OCI-LY3 (cell line): ENCODE results near the gene GTPBP6.

Source experiments
- H2AFZ ChIP-seq: fragments of 200-600, 300-600 bp; shearing (Covaris generic); 2 replicates; pipeline ENCODE4 v1.6.0; 2014; ENCODE audit warnings: antibody characterized with exemption, low read depth, low read length
- H3K27ac ChIP-seq: fragments of 200-600, 300-600 bp; sonication (generic); 2 replicates; pipeline ENCODE4 v1.5.1; 2014; ENCODE audit warnings: mild to moderate bottlenecking, low read length, moderate library complexity, mixed read lengths
- H3K27me3 ChIP-seq: fragments of 200-600, 300-600 bp; sonication (generic); 2 replicates; pipeline ENCODE4 v1.6.1; 2014; ENCODE audit warnings: low read depth, low read length, mixed read lengths
- H3K36me3 ChIP-seq: fragments of 200-600, 300-600 bp; sonication (generic); replicated peaks from 2 replicates; pipeline ENCODE3; 2014; ENCODE audit warnings: low read depth, low read length, mixed read lengths
- H3K4me1 ChIP-seq: fragments of 300-600, 200-600 bp; sonication (generic); 2 replicates; pipeline ENCODE4 v1.6.1; 2014; ENCODE audit warnings: low read length, mixed read lengths
- H3K4me2 ChIP-seq: fragments of 200-600, 300-600 bp; sonication (generic); 2 replicates; pipeline ENCODE4 v1.6.1; 2014; ENCODE audit warnings: low read length, mixed read lengths
- H3K4me3 ChIP-seq: fragments of 300-600, 200-600 bp; sonication (generic); 2 replicates; pipeline ENCODE4 v1.5.1; 2014; ENCODE audit warnings: antibody characterized with exemption, mild to moderate bottlenecking, low read length, moderate library complexity
- H3K79me2 ChIP-seq: fragments of 300-600, 200-600 bp; shearing (Covaris generic); 2 replicates; pipeline ENCODE4 v1.6.1; 2014; ENCODE audit warnings: mild to moderate bottlenecking, low read length, mixed read lengths
- H3K9ac ChIP-seq: fragments of 300-600, 200-600 bp; shearing (Covaris generic); 2 replicates; pipeline ENCODE4 v1.6.0; 2014; ENCODE audit warnings: mild to moderate bottlenecking, low read length, moderate library complexity
- H3K9me3 ChIP-seq: fragments of 200-600, 300-600 bp; shearing (Covaris generic); 2 replicates; pipeline ENCODE4 v1.6.1; 2014; ENCODE audit warnings: low read length, mixed read lengths; ENCODE audit not compliant: insufficient read depth
- H4K20me1 ChIP-seq: fragments of 200-600, 300-600 bp; sonication (generic); 2 replicates; pipeline ENCODE4 v1.6.1; 2016; ENCODE audit warnings: low read length, mixed read lengths; ENCODE audit not compliant: insufficient read depth
- EZH2phosphoT487 ChIP-seq: fragments of 200-600 bp; shearing (Covaris generic); IDR thresholded peaks from 2 replicates; pipeline ENCODE4 v1.6.1; 2018; ENCODE audit warnings: antibody characterized with exemption, mixed run types, low read depth
- TF ChIP-seq, protein P1 (sequence below): fragments of 200-600, 300-600 bp; sonication (generic); IDR thresholded peaks from 2 replicates; pipeline ENCODE4 v1.5.1; 2014; ENCODE audit warnings: antibody characterized with exemption, low read length, low read depth

The GTPBP6 gene, protein sequence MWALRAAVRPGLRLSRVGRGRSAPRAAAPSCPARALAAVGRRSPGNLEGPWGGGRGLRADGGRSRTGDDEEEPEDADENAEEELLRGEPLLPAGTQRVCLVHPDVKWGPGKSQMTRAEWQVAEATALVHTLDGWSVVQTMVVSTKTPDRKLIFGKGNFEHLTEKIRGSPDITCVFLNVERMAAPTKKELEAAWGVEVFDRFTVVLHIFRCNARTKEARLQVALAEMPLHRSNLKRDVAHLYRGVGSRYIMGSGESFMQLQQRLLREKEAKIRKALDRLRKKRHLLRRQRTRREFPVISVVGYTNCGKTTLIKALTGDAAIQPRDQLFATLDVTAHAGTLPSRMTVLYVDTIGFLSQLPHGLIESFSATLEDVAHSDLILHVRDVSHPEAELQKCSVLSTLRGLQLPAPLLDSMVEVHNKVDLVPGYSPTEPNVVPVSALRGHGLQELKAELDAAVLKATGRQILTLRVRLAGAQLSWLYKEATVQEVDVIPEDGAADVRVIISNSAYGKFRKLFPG

DNA sequence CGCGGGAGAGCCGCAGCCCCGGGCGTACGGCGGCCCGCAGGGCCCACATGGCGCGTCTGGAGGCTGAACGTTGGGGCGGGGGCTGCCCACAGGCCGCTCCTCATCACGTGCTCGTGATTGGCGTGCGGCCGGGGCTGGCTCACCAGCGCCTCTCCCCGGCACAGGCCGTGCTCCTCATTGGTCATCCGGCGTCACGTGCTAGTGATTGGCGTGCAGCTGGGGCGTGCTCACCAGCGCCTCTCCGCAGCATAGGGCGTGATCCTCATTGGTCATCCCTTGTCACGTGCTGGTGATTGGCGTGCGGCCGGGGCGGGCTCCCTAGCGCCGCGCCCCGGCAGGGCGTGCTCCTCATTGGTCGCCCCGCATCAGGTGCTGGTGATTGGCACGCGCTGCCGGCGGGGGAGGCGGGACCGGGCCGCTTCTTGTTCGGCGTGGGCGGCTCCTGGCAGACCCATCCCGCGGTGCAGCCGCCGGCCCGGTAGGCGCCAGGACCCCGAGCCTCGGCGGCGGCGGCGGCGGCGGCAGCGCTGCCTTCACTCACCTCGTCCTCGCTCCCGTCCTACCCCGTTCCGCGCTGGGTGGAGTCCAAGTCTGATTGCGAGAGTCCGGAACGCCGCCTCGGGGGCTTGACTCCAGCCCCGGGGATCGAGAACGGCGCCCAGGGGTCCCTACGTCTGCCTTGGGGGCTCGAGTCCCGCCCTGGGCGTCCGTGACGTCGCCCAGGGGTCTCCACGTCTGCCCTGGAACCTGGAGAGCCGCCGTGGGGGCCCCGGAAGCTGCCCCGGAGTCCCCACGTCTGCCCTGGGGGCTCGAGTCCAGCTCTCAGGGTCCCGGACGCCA, at the start of gene GTPBP6:
Gene GTPBP6 (minus strand): TSS at position 58 of the 840 bp plus-strand sequence. CDS start 9 bp downstream, at position 49.
- H2AFZ ChIP-seq: no peak within 1 kb of the TSS
- H3K9ac ChIP-seq: peak within 1 kb of the TSS; percentile 98
- TF ChIP-seq, protein P1, sequence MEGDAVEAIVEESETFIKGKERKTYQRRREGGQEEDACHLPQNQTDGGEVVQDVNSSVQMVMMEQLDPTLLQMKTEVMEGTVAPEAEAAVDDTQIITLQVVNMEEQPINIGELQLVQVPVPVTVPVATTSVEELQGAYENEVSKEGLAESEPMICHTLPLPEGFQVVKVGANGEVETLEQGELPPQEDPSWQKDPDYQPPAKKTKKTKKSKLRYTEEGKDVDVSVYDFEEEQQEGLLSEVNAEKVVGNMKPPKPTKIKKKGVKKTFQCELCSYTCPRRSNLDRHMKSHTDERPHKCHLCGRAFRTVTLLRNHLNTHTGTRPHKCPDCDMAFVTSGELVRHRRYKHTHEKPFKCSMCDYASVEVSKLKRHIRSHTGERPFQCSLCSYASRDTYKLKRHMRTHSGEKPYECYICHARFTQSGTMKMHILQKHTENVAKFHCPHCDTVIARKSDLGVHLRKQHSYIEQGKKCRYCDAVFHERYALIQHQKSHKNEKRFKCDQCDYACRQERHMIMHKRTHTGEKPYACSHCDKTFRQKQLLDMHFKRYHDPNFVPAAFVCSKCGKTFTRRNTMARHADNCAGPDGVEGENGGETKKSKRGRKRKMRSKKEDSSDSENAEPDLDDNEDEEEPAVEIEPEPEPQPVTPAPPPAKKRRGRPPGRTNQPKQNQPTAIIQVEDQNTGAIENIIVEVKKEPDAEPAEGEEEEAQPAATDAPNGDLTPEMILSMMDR: no peak; the same call in 1 of the 2 replicates
- TF ChIP-seq EZH2phosphoT487: no peak
- H3K9me3 ChIP-seq: no peaks in the 10 kb centered on the region
- H3K36me3 ChIP-seq: peaks cover 21% of the 10 kb centered on the region
- peaks cover 20% of the 10 kb centered on the region for H3K4me1 ChIP-seq
- H3K27me3 ChIP-seq: no peaks in the 10 kb centered on the region
- H3K79me2 ChIP-seq: peaks cover 30% of the 10 kb centered on the region
- peak within 1 kb of the TSS; percentile 88 for H3K27ac ChIP-seq
- peak within 1 kb of the TSS; percentile 95 for H3K4me3 ChIP-seq
- peaks cover 12% of the 10 kb centered on the region for H4K20me1 ChIP-seq
- peak within 1 kb of the TSS; percentile 89 for H3K4me2 ChIP-seq

DNA sequence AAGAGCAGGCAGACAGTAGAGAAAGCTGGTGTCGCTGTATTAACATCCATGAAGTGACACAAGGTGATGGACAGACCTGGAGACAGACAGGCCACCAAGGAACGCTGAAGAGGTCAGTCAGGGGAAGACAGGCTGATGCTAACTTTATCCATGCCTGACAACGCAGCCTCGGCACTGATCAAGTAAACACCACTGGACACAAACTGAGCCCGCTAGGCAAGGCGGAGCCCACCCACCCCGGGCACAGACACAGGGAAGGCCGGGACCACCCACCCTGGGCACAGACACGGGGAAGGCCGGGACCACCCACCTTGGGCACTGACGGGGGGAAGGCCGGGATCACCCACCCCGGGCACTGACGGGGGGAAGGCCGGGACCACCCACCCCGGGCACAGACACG, 49.3 kb upstream of the GTPBP6 start:
- no peak overlapping the region for H3K4me3 ChIP-seq
- H3K9me3 ChIP-seq: no peaks in the 10 kb centered on the region
- H3K36me3 ChIP-seq: peaks cover 7% of the 10 kb centered on the region
- H3K79me2 ChIP-seq: peaks cover 4% of the 10 kb centered on the region; the same call in 1 of the 2 replicates
- H3K4me1 ChIP-seq: no peaks in the 10 kb centered on the region
- no peak overlapping the region for H2AFZ ChIP-seq
- TF ChIP-seq, protein P1: no peak
- TF ChIP-seq EZH2phosphoT487: no peak
- no peaks in the 10 kb centered on the region for H3K27me3 ChIP-seq
- H3K27ac ChIP-seq: no peak overlapping the region
- H4K20me1 ChIP-seq: no peaks in the 10 kb centered on the region
- H3K4me2 ChIP-seq: no peak overlapping the region
- no peak overlapping the region for H3K9ac ChIP-seq

DNA sequence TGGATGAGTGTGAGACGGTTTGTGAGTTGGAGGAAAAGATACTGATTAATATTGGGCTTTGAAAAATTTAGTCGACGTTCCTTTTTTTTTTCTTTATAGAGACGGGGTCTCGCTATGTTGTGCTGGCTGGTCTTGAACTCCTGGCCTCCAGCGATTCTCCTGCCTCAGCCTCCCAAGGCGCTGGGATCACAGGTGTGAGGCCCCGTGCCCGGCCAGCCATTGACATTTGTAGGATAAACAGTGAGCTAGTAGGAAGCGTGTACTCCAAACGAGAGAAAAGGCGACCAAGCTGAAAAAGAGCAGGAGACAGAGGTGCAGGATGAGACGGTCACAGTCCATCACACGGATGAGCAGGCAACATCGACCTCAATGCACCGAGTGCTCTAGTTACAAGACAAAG, 48.8 kb upstream of the GTPBP6 start:
- no peaks in the 10 kb centered on the region for H3K4me1 ChIP-seq
- no peaks in the 10 kb centered on the region for H3K27me3 ChIP-seq
- no peak overlapping the region for H3K4me2 ChIP-seq
- H3K4me3 ChIP-seq: no peak overlapping the region
- no peak overlapping the region for H3K27ac ChIP-seq
- H4K20me1 ChIP-seq: no peaks in the 10 kb centered on the region
- no peak overlapping the region for H2AFZ ChIP-seq
- no peak overlapping the region for H3K9ac ChIP-seq
- no peak for TF ChIP-seq EZH2phosphoT487
- peaks cover 4% of the 10 kb centered on the region; the same call in 1 of the 2 replicates for H3K79me2 ChIP-seq
- peaks cover 7% of the 10 kb centered on the region for H3K36me3 ChIP-seq
- no peaks in the 10 kb centered on the region for H3K9me3 ChIP-seq

DNA sequence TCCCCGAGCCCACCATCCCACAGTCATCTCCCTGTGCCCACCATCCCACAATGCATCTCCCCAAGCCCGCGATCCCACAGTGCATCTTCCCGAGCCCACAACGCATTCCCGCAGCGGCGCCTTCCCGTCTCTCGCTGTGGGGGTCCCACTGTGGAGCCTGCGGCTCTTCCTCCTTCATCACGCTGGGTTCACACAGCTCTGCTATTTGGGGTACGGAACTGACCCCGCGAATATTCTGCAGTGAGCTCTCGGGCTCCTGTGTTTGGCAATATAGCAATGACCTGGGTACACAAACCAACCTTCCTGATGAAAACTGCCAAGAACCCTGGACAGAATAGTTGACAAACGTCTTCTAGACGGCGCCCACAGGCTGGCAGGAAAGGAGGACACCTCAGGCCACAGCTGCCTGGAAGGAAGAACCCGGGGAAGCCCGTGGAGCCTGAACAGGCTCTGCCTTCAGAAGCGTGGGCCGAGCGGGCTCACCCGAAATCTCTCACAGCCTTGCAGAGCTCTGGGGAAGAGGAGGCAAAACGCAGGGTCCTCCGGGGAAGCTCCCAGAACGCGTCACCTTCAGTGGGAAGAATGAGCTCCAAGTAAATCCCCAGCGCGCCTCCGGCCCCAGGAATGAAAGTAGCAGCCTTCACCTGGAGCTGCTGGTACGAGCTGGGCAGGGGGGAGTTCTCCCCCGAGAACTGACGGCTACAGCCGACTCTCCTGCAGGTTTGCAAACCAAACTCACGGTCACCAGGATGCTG, 45.2 kb upstream of the GTPBP6 start:
- TF ChIP-seq, protein P1: no peak
- no peak for TF ChIP-seq EZH2phosphoT487

More for the DNA sequence above, 45.2 kb upstream of the GTPBP6 start:
- Histone ChIP-seq H2AFZ (no peak overlapping the region), H3K9me3 (peaks cover 9% of the 10 kb centered on the region), H3K4me2 (no peak overlapping the region), H3K9ac (no peak overlapping the region), H3K4me3 (no peak overlapping the region), H3K27ac (no peak overlapping the region), H3K36me3 (peaks cover 35% of the 10 kb centered on the region), H3K79me2 (0 out of 2 replicates have a peak, but pooled peaks cover 4% of the 10 kb centered on the region), H3K4me1 (no peaks in the 10 kb centered on the region), H4K20me1 (no peaks in the 10 kb centered on the region), H3K27me3 (no peaks in the 10 kb centered on the region)
